Adrenal gland (tissue), 12 donors: ENCODE data around the gene KCNH5. TPM values are rescaled to one million over a fixed set of nuclear protein-coding genes. Genes with fewer than 3 reads are reported as not detected.
"Not testable (repeated sequence)": the region's sequence is repeated elsewhere in the genome, so short reads cannot be mapped to it uniquely, and the experiment has no call there.

Experiments used
- DNase-seq, 7 donors: peaks; one replicate each; pipeline ENCODE4 v3.0.0-alpha.2; 2019 to 2020
- H3K27ac ChIP-seq, 5 donors: fragments of 200-600 bp; sonication (generic) in 4 of 5; 1 replicate in 3 of 5; 2 replicates in 2 of 5; pipeline versions ENCODE4 v1.5.1 to v1.8.0; 2016 to 2020; ENCODE audit warnings: mild to moderate bottlenecking in 1 of 5
- H3K27me3 ChIP-seq: fragments of 200-600 bp; 2 replicates; pipeline ENCODE4 v1.8.0; 2021
- H3K36me3 ChIP-seq, 2 donors: fragments of 200-600 bp; replicated peaks in 1 of 2; 1 replicate in 1 of 2; 2 replicates in 1 of 2; pipeline versions ENCODE4 v1.5.1 to v1.8.0; 2018 to 2022
- H3K4me1 ChIP-seq, 2 donors: fragments of 200-600 bp; replicated peaks in 1 of 2; 1 replicate in 1 of 2; 2 replicates in 1 of 2; pipeline versions ENCODE4 v1.5.1 to v1.8.0; 2018 to 2021
- H3K4me3 ChIP-seq, 4 donors: fragments of 200-600 bp; sonication (generic) in 3 of 4; one replicate each; pipeline ENCODE4 v1.5.1; 2016 to 2018
- H3K9me3 ChIP-seq, 3 donors: fragments of 200-600 bp; sonication (generic) in 1 of 3; replicated peaks in 1 of 3; 1 replicate in 2 of 3; 2 replicates in 1 of 3; pipeline versions ENCODE4 v1.5.1 to v1.8.0; 2016 to 2021
- POLR2A ChIP-seq, 2 donors: fragments of 450-650 bp; IDR thresholded peaks; one replicate each; pipeline ENCODE4 v1.6.1; 2017; ENCODE audit warnings: antibody characterized with exemption in 2 of 2, mild to moderate bottlenecking in 2 of 2, moderate library complexity in 1 of 2
- WGBS, 4 donors: extraction: QIAGEN DNeasy Blood & Tissue Kit in 2 of 4; methylation state at CpG; one replicate each; pipeline versions ENCODE4 v1.1.5 to v1.1.7; 2013 to 2017; 5-methylcytosine and 5-hydroxymethylcytosine counted together
- intact Hi-C, 2 donors: fragments of 100-400 bp; cut with DNase I; formaldehyde crosslinking; loops; one replicate each; pipeline versions ENCODE4 v1.14.1 to v1.15.0; 2022 to 2023
- polyA plus RNA-seq, 3 donors: library from polyadenylated mRNA; stranded (reverse); fragments of 200-250 nt in 2 of 3; fragments of 350-450 nt in 1 of 3; fragmentation: Illumina TruSeq in 1 of 3; extraction: RNeasy Lipid Tissue Mini Kit (QIAGEN cat#74804) in 1 of 3; gene quantifications; one replicate each; pipeline ENCODE4 v1.2.3, GENCODE V29; 2013 to 2014
- total RNA-seq, 9 donors: library from RNA; depleted of rRNA in 4 of 9; stranded (reverse); fragments of >200 nt in 4 of 9; fragments of 120-200 nt in 1 of 9; fragmentation: NEBNext Ultra II Directional in 1 of 9; extraction: Animal tissue kit (Norgen Biotek cat#: 25700) in 1 of 9; gene quantifications; one replicate each; pipeline versions ENCODE4 v1.1.0 to v1.2.4, GENCODE V29; 2013 to 2023
- TF ChIP-seq, protein P1 (sequence below), 6 experiments: fragments of 450-650 bp in 4 of 6; fragments of 200-600 bp in 2 of 6; sonication (generic) in 1 of 6; IDR thresholded peaks; 1 replicate in 5 of 6; 2 replicates in 1 of 6; pipeline versions ENCODE4 v1.5.1 to v1.8.0; 2016 to 2021; ENCODE audit warnings: antibody characterized with exemption in 6 of 6, mild to moderate bottlenecking in 2 of 6, moderate library complexity in 1 of 6
- donor health status: healthy with polysubstance abuse.
- donor health status: Bipolar disorder and iron deficiency.
- donor health status: DM: yes; HTN: yes; CAD: no.
- donor health status: DM: no; HTN: no; CAD: no.
- donor health status: DM: no; HTN: no; CAD: no.
- donor health status: DM: yes; HTN: yes; CAD: no.

Gene KCNH5
- total and polyA plus RNA-seq, 12 donors = 0.10 to 3.2 (median 0.84) TPM; not detected in 4

GRCh38 chr14:62866376-62866775 lies 178.9 kb downstream of the KCNH5 start:
- Histone ChIP-seq H3K36me3 (no peaks in the 10 kb centered on the region), H3K27ac (no peak overlapping the region), H3K4me3 (no peak overlapping the region), H3K9me3 (no peaks in the 10 kb centered on the region), H3K4me1 (no peaks in the 10 kb centered on the region), H3K27me3 (no peaks in the 10 kb centered on the region)
- intact Hi-C loops = no loop called here
- DNase-seq = no peak
- 65 to 82% (median 75%) methylated on average over 1 of the region's 1 CpG for WGBS, 4 donors
- TF ChIP-seq, protein P1, sequence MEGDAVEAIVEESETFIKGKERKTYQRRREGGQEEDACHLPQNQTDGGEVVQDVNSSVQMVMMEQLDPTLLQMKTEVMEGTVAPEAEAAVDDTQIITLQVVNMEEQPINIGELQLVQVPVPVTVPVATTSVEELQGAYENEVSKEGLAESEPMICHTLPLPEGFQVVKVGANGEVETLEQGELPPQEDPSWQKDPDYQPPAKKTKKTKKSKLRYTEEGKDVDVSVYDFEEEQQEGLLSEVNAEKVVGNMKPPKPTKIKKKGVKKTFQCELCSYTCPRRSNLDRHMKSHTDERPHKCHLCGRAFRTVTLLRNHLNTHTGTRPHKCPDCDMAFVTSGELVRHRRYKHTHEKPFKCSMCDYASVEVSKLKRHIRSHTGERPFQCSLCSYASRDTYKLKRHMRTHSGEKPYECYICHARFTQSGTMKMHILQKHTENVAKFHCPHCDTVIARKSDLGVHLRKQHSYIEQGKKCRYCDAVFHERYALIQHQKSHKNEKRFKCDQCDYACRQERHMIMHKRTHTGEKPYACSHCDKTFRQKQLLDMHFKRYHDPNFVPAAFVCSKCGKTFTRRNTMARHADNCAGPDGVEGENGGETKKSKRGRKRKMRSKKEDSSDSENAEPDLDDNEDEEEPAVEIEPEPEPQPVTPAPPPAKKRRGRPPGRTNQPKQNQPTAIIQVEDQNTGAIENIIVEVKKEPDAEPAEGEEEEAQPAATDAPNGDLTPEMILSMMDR (IDR thresholded peaks at IDR 0.05) = no peak
- TF ChIP-seq POLR2A (IDR thresholded peaks at IDR 0.05) = no peak

DNA sequence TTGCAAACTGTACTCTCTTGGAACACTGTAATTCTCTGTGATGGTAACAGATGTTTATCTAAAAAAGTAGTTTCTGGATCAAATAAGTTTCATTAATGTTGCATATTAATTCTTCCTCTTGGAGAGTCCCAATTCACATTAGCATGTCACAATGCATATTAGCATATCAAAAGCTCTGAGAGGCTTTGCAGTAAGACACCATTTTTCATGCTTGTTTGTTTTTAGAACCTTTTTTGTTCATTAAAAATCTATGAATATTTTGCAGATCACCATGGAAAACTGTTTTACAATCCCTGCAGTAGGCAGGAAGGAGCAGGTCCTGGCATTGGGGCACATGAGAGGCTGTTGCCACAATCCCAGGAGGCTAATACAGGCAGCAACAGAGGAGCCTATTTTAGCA lies 180.7 kb downstream of the KCNH5 start:
- H3K36me3 ChIP-seq = no peaks in the 10 kb centered on the region
- no peak for DNase-seq
- TF ChIP-seq, protein P1 (IDR thresholded peaks at IDR 0.05) = no peak
- no peak overlapping the region for H3K27ac ChIP-seq
- intact Hi-C loops = no loop called here
- no peak overlapping the region for H3K4me3 ChIP-seq
- no peaks in the 10 kb centered on the region for H3K9me3 ChIP-seq
- H3K4me1 ChIP-seq = no peaks in the 10 kb centered on the region
- H3K27me3 ChIP-seq = no peaks in the 10 kb centered on the region

DNA sequence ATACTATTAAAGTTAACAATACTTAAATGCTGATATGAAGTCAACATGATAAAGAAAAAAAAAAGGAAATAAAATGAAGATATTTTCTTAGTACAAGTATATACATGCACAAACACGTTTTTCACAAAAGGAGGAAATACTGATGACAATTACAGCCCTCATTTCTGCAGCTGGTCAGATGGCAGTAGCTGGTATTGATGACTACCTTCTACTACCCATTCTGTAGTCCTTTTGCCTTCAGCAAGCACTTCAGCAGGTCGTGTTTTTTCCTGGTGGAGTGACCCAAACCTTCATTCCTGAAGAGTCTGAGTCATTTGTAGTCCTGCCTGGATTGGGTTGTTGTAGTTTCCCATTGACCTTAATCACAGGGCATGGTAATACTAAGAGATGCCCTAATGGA lies 187.2 kb downstream of the KCNH5 start:
- DNase-seq, H3K27ac ChIP-seq, H3K36me3 ChIP-seq, H3K4me3 ChIP-seq, H3K4me1 ChIP-seq, intact Hi-C loops, H3K9me3 ChIP-seq, H3K27me3 ChIP-seq: not testable (repeated sequence)
- WGBS, 4 donors = 22 to 46% (median 40%) methylated on average over 2 of the region's 2 CpGs

- no peaks in the 10 kb centered on the region for H3K4me1 ChIP-seq
- intact Hi-C loops = no loop called here
- 65 to 84% (median 81%) methylated on average over 4 of the region's 4 CpGs for WGBS, 4 donors
These were observed 190.3 kb downstream of the KCNH5 start for GRCh38 chr14:62854951-62855350.

GRCh38 chr14:62847168-62847567 lies 198.1 kb downstream of the KCNH5 start:
- Histone ChIP-seq H3K4me1 (no peaks in the 10 kb centered on the region), H3K9me3 (no peaks in the 10 kb centered on the region), H3K4me3 (no peak overlapping the region), H3K36me3 (no peaks in the 10 kb centered on the region), H3K27me3 (no peaks in the 10 kb centered on the region), H3K27ac (no peak overlapping the region)
- no peak for DNase-seq
- TF ChIP-seq, protein P1 (IDR thresholded peaks at IDR 0.05) = no peak
- no peak for TF ChIP-seq POLR2A (IDR thresholded peaks at IDR 0.05)
- intact Hi-C loops = no loop called here

More at GRCh38 chr14:62854951-62855350, 190.3 kb downstream of the KCNH5 start:
- TF ChIP-seq POLR2A (IDR thresholded peaks at IDR 0.05) = no peak
- TF ChIP-seq, protein P1 (IDR thresholded peaks at IDR 0.05) = no peak
- Histone ChIP-seq H3K4me3 (no peak overlapping the region), H3K36me3 (no peaks in the 10 kb centered on the region), H3K9me3 (no peaks in the 10 kb centered on the region), H3K27ac (no peak overlapping the region), H3K27me3 (no peaks in the 10 kb centered on the region)
- no peak for DNase-seq
